Activated effector memory CD4-positive, alpha-beta T cell treated with Interleukin-2 at 50 U/mL for 16 hours (primary cell): Measurements from ENCODE around the gene HOMEZ.
"Not testable (repeated sequence)": the region's sequence is repeated elsewhere in the genome, so short reads cannot be mapped to it uniquely, and the experiment has no call there.

Source experiments
- DNase-seq: peaks from one replicate; pipeline ENCODE4 v3.0.0-alpha.2; 2020

The HOMEZ gene

DNA sequence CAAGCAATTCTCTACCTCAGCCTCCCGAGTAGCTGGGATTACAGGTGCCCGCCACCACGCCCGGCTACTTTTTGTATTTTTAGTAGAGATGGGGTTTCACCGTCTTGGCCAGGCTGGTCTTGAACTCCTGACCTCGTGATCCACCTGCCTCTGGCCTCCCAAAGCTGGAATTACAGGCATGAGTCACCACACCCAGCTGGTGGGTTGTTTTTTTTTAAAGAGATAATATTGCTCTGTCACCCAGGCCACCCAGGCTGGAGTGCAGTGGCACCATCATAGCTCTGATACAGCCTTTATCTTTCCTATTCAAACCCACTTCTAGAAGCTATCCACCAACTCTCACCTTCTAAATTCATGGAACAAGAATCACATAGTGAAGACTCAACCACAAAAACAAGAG, 8.0 kb downstream of the HOMEZ start:
- not testable (repeated sequence) for DNase-seq

DNA sequence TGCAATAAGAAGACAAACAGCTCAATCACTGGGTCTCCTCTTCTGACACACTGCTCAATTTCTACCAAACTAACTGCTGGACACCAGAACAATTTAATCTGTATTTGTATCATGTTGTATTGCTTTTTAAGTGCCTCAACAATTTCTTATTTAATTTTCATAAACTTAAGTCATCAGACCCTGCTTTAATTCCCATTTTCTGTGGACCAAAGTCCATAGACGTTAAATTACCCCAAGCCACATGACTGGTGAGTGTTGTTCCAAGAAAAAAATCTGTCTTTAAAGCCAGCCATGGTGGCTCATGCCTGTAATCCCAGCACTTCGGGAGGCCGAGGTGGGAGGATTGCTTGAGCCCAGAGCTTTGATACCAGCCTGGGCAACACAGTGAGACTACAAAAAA, 8.7 kb downstream of the HOMEZ start:
- DNase-seq: no peak

DNA sequence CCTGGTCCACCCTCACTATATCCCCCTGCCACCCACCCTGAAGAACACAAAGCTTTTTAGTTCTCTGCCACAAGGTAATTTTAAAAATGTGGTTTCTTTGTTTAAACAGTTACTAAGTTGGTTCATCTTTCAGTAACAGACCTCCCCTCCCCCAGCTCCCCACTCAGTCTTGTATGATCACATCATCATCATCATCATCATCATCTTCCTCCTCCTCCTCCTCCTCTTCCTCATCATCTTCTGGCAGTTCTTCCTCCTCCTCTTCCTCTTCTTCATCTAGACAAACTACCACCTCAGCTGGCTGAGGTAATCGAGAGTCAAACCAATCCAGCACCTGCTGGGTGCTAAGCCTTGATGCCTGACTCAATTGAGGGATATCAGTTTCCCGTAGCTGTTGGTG, 10.5 kb downstream of the HOMEZ start:
- DNase-seq: no peak

DNA sequence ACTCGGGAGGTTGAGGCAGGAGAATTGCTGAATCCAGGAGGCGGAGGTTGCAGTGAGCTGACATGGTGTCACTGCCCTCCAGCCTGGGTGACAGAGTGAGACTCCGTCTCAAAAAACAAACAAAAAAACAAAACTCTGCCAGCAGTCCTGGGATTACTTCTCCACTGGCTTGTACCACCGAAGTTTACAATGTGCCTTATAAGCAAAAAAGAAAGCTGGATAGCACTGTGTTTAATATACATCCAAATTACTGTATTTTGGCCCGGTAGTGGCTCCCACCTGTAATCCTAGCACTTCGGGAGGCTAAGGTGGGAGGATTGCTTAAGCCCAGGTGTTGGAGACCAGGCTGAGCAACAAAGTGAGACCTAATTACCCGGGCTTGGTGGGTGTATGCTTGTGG, 16.7 kb downstream of the HOMEZ start:
- DNase-seq: no peak

DNA sequence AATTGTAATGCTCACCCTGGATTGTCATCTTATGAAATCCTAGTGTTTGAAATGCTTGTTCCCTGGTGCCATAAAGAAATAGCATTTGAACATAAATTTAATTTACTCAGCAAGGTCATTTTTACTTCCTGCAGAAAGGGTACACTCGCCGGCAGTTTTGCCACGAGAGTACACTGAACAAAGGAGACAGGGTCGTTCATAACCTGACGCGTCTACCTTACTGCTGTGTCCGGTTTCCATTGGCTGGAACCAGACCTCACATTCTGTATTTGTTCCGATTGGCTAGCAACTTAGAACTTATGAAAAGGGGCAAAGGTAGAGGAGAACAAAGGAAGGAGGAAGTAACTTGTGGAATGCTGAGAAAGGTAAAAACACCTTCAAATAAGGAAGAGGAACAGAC, 25.1 kb downstream of the HOMEZ start:
- not testable (repeated sequence) for DNase-seq

DNA sequence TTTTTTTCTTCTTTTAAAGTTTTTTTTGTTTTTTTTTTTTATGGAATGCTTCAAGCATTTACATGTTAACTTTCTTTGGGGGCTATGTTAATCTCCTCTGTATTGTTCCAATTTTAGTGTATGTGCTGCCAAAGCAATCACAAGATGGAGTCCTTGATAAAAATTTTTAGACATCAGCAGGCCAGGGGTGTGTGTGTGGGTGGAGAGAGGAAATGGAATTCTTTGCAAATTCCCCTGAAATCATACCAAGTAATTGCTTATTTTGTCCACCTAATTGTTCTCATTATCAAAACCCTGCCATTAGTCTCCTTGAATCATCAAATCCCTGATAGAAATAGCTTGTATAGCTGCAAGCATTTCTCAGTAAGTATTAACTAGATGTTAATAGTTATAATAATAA, 26.5 kb downstream of the HOMEZ start:
- no peak for DNase-seq

DNA sequence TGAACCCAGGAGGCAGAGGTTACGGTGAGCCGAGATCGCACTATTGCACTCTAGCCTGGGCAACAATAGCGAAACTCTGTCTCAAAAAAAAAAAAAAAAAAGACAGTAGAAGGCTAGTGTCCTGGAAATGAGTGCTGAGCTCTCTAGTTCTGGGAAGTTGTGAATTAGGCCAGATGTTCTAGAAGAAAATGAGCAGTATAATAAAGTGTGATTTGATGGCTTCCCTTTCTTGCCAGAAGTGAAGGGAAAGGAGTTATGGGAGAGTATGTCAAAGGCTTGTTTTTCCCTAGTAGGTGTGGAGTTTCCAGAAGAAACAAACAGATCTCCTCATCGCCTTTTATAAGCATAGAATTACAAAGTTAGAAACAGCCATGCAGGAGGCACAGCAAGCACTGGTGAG, 27.7 kb downstream of the HOMEZ start:
- no peak for DNase-seq

DNA sequence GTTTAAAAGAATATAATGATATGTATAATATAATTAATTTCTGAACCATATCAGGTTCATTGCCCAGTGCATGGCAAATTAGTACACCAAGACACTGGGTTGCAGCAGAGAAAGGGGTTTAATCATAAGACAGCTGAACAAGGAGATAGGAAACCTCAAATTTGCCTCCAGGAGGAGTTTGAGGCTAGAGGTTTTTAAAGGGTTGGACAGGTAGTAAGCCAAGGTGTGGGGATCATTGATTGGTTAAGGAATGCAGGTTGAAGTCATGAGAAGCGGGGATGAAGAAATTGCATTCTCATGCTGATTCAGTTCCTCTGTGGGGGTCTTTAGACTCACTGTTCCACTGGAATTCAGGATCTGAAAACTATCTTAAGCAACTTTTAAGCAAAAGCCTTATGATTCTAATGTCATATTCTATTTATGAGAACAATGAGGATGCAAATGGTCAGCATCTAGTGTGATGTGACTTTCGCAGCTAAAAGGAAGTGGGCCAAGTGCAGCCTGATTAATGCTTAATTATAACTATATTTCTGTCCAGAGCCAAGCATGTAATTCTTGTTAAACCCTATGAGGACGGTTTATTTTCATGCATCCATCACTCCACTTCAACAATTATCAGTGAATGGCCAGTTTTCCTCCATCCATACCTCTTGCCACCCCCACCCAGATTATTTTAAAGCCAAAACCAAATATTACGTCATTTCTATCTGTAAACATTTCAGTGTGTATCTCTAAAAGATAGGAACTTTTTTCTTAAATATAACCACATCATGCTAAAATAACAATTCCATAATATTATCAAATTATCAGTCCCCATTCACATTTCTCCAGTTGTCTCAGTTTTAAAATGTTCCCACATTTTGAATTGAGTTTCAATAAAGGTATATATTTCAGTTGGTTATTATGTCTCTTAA, 33.3 kb downstream of the HOMEZ start:
- no peak for DNase-seq

DNA sequence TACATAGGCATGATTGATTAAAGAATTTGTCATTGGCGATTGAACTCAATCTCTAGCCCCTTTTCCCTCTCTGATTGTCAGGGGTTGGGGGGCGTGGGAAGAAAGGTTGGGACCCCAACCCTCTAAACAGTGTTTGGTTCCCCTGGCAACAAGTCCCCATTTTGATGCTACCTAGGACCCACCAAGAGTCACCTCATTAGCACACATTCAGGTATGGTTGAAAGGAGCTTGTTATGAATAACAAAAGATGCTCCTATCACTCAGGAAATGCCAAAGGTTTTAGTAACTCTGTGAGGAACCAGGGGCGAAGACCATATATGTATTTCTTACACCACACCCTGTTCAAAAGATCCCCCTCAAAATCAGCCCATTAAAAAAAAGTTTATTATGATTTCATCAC, 33.9 kb downstream of the HOMEZ start:
- no peak for DNase-seq

DNA sequence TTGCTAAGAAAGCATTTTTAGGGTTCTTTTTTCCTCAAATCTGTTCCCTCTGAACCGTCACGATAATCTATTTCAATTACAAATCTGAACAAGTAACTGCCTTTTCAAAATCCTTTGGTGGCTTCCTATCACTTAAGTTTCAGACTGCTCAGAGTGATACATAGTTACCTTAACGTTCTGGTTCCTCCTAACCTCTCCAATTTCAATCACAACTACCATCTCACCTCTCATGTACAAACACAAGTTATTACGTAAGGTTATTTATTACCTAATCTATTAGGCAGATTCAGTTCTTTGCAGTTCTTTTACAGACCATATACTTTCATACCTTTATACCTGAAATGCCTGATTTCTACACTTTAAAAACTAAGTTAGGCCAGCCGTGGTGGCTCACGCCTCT, 36.1 kb downstream of the HOMEZ start:
- DNase-seq: no peak

DNA sequence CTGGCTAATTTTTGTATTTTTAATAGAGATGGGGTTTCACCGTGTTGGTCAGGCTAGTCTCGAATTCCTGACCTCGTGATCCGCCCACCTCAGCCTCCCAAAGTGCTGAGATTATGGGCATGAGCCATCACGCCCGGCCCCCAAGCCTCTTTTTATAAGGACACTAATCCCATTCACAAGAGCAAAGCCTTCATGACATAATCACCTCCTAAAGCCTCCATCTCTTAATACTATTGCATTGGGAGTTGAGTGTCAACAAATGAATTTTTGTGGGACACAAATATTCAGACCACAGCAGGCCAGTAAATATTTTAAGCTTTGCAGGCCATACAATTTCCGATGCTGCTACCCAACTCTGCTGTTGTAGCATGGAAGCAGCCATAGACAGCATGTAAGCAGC, 37.3 kb downstream of the HOMEZ start:
- no peak for DNase-seq

DNA sequence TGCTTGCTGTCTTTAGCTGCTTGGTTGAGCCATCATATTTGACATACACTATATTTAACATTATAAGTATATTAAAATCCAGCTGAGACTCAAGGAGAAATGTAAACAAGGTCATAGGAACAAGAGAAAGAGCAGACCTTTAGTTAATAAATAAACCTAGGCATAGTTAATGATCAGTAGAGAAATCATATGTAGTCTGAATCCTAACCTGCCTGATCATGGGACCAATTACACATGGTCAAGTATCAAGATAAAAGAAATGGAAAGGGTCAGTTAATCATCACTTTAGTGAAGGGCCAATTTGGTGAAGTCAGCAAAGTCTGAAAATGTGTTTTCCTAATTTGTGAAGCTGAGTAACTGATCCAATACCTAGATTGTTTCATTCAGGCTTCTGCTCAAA, 40.6 kb downstream of the HOMEZ start:
- no peak for DNase-seq

DNA sequence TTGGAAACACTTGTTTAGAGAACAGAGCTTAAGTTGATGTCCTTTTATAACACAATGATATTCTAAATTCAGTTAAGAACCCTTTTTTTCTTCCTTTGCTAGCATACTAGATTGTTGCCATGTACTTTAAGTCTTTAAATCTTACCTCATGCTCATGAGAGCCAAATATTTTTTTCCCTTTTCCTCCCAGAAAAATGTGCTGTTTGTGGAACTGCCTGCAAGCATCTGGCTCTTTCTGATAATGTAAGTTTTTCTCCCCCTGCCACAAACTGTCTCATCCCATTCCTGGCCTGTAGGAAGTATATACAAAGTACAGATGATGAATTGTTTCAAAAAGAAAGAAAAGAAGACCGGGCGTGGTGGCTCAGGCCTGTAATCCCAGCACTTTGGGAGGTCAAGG, 42.9 kb downstream of the HOMEZ start:
- no peak for DNase-seq

DNA sequence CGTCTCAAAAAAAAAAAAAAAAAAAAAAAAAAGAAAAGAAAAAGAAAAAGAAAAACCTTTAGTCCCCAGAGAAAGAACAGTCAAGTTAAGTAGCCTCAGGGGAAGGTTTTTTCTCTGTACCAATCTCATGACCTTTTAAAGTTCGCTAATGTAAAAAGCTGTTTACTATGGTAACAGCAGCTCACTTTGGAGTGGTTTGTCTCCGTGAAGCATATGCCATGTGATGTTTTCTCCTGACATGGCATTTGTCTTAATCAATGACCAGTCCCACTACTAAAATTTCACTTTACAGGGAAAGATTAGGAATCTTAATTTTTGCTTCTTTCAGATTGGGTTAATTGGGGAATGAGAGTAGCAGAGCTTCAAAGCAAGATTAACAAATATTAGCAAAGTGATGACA, 43.9 kb downstream of the HOMEZ start:
- no peak for DNase-seq

DNA sequence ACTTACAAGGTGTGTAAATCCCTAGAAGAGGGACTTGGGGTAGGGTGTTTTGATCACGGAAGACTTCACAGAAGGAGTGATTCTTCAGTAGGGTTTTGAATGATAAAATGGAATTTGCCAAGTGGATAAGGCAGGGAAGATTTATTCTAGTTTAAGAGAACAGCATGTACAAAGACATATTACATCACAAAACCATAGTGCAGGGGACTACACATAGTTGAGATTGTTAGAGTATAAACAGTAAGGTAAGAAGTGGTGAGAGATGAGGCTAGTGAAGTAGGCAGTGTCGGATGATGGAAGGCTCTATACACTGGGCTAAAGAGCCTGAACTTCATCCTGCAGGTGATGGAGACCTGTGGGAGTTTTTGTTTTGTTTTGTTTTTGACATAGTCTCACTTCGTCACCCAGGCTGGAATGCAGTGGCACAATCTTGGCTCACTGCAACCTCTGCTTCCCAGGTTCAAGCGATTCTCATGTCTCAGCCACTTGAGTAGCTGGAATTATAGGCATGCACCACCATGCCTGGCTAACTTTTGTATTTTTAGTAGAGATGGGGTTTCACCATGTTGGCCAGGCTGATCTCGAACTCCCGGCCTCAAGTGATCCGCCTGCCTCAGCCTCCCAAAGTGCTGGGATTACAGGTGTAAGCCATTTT, 44.7 kb downstream of the HOMEZ start:
- not testable (repeated sequence) for DNase-seq

DNA sequence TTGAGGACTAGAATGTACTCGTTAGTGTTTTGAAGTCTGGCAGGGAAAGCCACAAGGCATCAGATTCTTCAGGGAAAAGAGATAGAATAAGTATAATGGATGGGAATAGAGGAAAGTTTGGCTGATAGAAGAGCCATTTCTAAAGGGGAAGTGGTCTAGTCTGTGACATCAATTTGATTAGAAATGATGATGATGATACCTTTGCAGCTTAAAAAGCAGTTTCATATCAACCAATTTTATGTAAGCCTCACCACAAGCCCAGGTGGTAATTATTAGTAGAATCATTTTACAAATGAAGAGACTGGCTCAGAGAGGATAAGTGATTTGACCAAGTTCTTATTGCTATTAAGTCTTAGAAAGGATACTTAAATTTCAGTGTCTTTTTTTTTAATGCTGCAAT, 45.3 kb downstream of the HOMEZ start:
- no peak for DNase-seq

DNA sequence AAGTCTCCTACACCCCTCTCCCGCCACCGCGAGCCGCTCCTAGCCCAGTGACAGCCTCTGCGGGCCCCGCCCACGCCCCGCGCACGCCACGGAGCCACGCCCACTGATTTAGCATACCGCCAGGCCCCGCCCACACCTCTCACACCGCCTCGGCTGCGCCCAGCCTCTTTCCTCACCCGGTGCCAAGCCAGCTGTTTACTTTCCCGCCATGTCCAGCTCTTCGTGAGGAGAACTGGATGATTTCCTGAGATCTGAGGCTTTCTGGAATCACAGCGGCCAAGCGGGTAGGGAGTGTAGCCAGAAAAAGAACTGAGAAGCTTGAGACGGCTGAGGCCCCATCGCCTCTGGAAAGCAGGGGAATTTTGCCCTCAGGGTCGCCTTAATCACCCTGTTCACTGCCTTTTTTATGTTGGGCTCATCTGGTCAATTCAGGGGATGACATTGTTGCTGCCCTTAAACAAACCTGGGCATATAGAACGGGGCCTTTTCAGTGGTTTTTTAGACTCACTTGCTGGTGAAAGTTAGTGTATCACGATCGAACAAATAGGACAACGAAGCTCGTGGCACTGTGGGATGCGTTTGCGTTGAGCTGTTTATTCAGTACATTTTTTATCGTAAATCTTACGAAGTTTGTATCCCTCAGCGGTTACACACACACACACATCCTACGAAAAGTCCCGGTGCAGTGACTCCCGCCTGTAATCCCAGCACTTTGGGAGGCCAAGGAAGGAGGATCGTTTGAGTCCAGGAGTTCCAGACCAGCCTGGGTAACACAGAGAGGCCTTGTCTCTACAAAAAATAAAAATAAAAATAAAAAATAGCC, 47.9 kb downstream of the HOMEZ start, which contains the start of gene RNF212B:
Gene RNF212B (plus strand): TSS at position 165 of the 823 bp plus-strand sequence. CDS start 2,410 bp downstream, outside the sequence.
- peak; percentile 49 for DNase-seq

DNA sequence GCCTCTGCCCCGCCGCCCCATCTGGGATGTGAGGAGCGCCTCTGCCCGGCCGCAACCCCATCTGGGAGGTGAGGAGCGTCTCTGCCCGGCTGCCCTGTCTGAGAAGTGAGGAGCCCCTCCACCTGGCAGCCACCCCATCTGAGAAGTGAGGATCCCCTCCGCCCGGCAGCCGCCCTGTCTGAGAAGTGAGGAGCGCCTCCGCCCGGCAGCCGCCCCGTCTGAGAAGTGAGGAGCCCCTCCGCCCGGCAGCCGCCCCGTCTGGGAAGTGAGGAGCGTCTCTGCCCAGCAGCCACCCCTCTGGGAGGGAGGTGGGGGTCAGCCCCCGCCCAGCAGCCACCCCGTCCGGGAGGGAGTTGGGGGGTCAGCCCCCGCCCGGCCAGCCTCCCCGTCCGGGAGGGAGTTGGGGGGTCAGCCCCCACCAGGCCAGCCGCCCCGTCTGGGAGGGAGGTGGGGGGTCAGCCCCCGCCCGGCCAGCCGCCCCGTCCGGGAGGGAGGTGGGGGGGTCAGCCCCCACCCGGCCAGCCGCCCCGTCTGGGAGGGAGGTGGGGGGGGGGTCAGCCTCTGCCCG, 53.6 kb downstream of the HOMEZ start:
- DNase-seq: not testable (repeated sequence)

DNA sequence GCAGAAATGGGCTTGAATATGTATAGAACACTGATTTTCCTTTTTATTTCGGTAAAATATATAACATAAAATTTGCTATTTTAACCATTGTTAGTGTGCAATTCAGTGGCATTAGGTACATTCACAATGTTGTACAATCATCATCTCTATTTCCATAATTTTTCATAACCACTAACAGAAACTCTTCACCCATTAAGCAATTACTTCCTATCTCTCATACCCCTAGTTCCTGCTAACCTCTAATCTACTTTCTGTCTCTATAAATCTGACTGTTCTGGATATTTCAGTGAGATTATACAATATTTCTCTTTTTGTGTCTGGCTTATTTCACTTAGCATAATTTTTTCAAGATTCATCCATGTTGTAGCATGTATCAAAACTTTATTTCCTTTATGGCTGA, 57.1 kb downstream of the HOMEZ start:
- no peak for DNase-seq

DNA sequence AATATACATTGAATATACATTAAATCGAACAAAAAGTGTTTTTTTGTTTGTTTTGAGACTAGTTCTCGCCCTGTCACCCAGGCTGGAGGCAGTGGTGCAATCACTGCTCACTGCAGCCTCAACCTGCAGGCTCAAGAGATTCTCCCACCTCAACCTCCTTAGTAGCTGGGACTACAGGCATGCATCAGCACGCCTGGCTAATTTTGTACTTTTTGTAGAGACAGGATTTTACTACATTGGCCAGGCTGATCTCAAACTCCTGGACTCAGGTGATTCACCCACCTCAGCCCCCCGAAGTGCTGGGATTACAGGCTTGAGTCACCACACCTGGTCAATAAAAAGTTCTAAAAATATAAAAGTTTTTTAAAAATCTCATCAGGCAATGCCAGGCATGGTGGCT, 58.4 kb downstream of the HOMEZ start:
- no peak for DNase-seq

DNA sequence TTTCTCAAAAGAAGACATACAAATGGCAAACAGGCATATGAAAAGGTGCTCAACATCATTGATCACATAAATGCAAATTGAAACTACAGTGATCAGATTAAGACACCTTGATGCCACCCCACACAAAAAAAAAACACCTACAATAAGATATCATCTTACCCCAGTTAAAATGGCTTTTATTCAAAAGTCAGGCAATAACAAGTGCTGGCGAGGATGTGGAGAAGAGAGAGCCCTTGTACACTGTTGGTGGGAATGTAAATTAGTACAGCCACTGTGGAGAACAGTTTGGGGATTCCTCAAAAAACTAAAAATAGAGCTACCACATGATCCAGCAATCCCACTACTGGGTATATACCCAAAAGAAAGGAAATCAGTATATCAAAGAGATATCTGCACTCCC, 61.0 kb downstream of the HOMEZ start:
- not testable (repeated sequence) for DNase-seq
